OCI-LY1 (cell line): Measurements from ENCODE around the gene KANK3.
A peak's percentile ranks its signal among the peaks of the same experiment; 100 is the strongest.
"Not testable (repeated sequence)": the region's sequence is repeated elsewhere in the genome, so short reads cannot be mapped to it uniquely, and the experiment has no call there.

Experiments
- H2AFZ ChIP-seq: fragments of 200-600 bp; sonication (generic), shearing (Covaris generic); 2 replicates; pipeline ENCODE4 v1.6.0; 2014; ENCODE audit warnings: antibody characterized with exemption, mild to moderate bottlenecking, low read length
- H3F3A ChIP-seq: fragments of 200-600 bp; sonication (generic), shearing (Covaris generic); 2 replicates; pipeline ENCODE4 v1.6.0; 2014; ENCODE audit warnings: mild to moderate bottlenecking, antibody characterized with exemption, low read length, moderate library complexity; ENCODE audit not compliant: insufficient read depth
- H3K27ac ChIP-seq: fragments of 200-600 bp; sonication (generic); 2 replicates; pipeline ENCODE4 v1.5.1; 2014; ENCODE audit warnings: low read length, mixed run types, mild to moderate bottlenecking, low read depth; ENCODE audit not compliant: poor library complexity, severe bottlenecking
- H3K27me3 ChIP-seq: fragments of 200-600 bp; sonication (generic); 2 replicates; pipeline ENCODE4 v1.6.0; 2014; ENCODE audit warnings: antibody characterized with exemption, mild to moderate bottlenecking, low read length, moderate library complexity; ENCODE audit not compliant: insufficient read depth
- H3K36me3 ChIP-seq: fragments of 200-600 bp; sonication (generic); 2 replicates; pipeline ENCODE4 v1.6.1; 2014; ENCODE audit warnings: mild to moderate bottlenecking, antibody characterized with exemption, low read length, moderate library complexity, mixed read lengths; ENCODE audit not compliant: insufficient read depth
- H3K4me1 ChIP-seq: fragments of 200-600 bp; sonication (generic); 2 replicates; pipeline ENCODE4 v1.5.1; 2014; ENCODE audit warnings: mild to moderate bottlenecking, low read length, moderate library complexity; ENCODE audit not compliant: insufficient read depth, severe bottlenecking
- H3K4me2 ChIP-seq: fragments of 200-600 bp; sonication (generic), shearing (Covaris generic); 2 replicates; pipeline ENCODE4 v1.6.1; 2014; ENCODE audit warnings: low read length
- H3K4me3 ChIP-seq: fragments of 200-600 bp; sonication (generic); 2 replicates; pipeline ENCODE4 v1.5.1; 2014; ENCODE audit warnings: low read length, low read depth, mild to moderate bottlenecking, mixed read lengths; ENCODE audit not compliant: poor library complexity, severe bottlenecking
- H3K79me2 ChIP-seq: fragments of 200-600 bp; shearing (Covaris generic); 2 replicates; pipeline ENCODE4 v1.6.1; 2016; ENCODE audit warnings: mixed run types, low read length, mixed read lengths; ENCODE audit not compliant: insufficient read depth
- H3K9ac ChIP-seq: fragments of 200-600 bp; sonication (generic), shearing (Covaris generic); 2 replicates; pipeline ENCODE4 v1.6.1; 2014; ENCODE audit warnings: mild to moderate bottlenecking, low read length, mixed read lengths
- H3K9me2 ChIP-seq: fragments of 200-600 bp; sonication (generic), shearing (Covaris generic); 2 replicates; pipeline ENCODE4 v1.6.1; 2014; ENCODE audit warnings: low read depth, mild to moderate bottlenecking, low read length, mixed read lengths
- H3K9me3 ChIP-seq: fragments of 200-600 bp; shearing (Covaris generic); 2 replicates; pipeline ENCODE4 v1.6.1; 2014; ENCODE audit warnings: low read length, mixed read lengths
- H4K20me1 ChIP-seq: fragments of 200-600 bp; sonication (generic), shearing (Covaris generic); 2 replicates; pipeline ENCODE4 v1.6.0; 2016; ENCODE audit warnings: mild to moderate bottlenecking, low read length; ENCODE audit not compliant: insufficient read depth
- CTCF ChIP-seq: fragments of 200-600 bp; sonication (generic), shearing (Covaris generic); IDR thresholded peaks from 2 replicates; pipeline ENCODE4 v1.5.1; 2017; ENCODE audit warnings: mild to moderate bottlenecking, antibody characterized with exemption, low read length, moderate library complexity, mixed read lengths
- EZH2 ChIP-seq: fragments of 200-600 bp; sonication (generic), shearing (Covaris generic); IDR thresholded peaks from 2 replicates; pipeline ENCODE4 v1.8.0; 2017; ENCODE audit warnings: borderline replicate concordance, mixed run types, mild to moderate bottlenecking, antibody characterized with exemption, low read length, moderate library complexity, mixed read lengths

KANK3 gene

GRCh38 chr19:8320564-8321066 is 22.4 kb downstream of the KANK3 start:
- peaks cover 18% of the 10 kb centered on the region; the same call in 1 of the 2 replicates for H3K79me2 ChIP-seq

GRCh38 chr19:8319807-8320520 is 23.1 kb downstream of the KANK3 start:
- H3K36me3 ChIP-seq, result peaks cover 48% of the 10 kb centered on the region
- H3K27ac ChIP-seq, result peak overlapping the region; percentile 59
- no peaks in the 10 kb centered on the region for H3K9me3 ChIP-seq
- H3K4me1 ChIP-seq, result peaks cover 42% of the 10 kb centered on the region
- peak overlapping the region; percentile 94 for H3K4me3 ChIP-seq
- TF ChIP-seq EZH2 (no peak), CTCF (no peak)
- H3K79me2 ChIP-seq, result peaks cover 18% of the 10 kb centered on the region; the same call in 1 of the 2 replicates
- no peaks in the 10 kb centered on the region for H3K9me2 ChIP-seq
- H2AFZ ChIP-seq, result no peak overlapping the region
- H3F3A ChIP-seq, result no peaks in the 10 kb centered on the region
- no peaks in the 10 kb centered on the region for H3K27me3 ChIP-seq
- H3K4me2 ChIP-seq, result peak overlapping the region; percentile 85
- peak overlapping the region; percentile 96 for H3K9ac ChIP-seq
- no peaks in the 10 kb centered on the region for H4K20me1 ChIP-seq

More at GRCh38 chr19:8320564-8321066, 22.4 kb downstream of the KANK3 start:
- no peak for TF ChIP-seq EZH2
- no peak for TF ChIP-seq CTCF
- Histone ChIP-seq H4K20me1 (no peaks in the 10 kb centered on the region), H3K27ac (peak overlapping the region; percentile 59), H3K4me1 (peaks cover 42% of the 10 kb centered on the region), H2AFZ (no peak overlapping the region), H3K4me3 (peak overlapping the region; percentile 94), H3K9me2 (no peaks in the 10 kb centered on the region), H3K9ac (peak overlapping the region; percentile 96), H3F3A (no peaks in the 10 kb centered on the region), H3K36me3 (peaks cover 42% of the 10 kb centered on the region), H3K9me3 (no peaks in the 10 kb centered on the region), H3K27me3 (no peaks in the 10 kb centered on the region), H3K4me2 (peak overlapping the region; percentile 85)

GRCh38 chr19:8318835-8319234 is 24.2 kb downstream of the KANK3 start:
- not testable (repeated sequence) for H3K4me2 ChIP-seq, H3F3A ChIP-seq, H4K20me1 ChIP-seq, H3K9ac ChIP-seq, H2AFZ ChIP-seq, H3K27ac ChIP-seq, H3K4me3 ChIP-seq, H3K9me3 ChIP-seq, H3K27me3 ChIP-seq, H3K9me2 ChIP-seq
- H3K79me2 ChIP-seq, result peaks cover 18% of the 10 kb centered on the region; the same call in 1 of the 2 replicates
- H3K36me3 ChIP-seq, result peaks cover 48% of the 10 kb centered on the region
- H3K4me1 ChIP-seq, result peaks cover 42% of the 10 kb centered on the region
